KG1 (cell line): ENCODE measurements around the gene NRG4.
"Not testable (repeated sequence)": the region's sequence is repeated elsewhere in the genome, so short reads cannot be mapped to it uniquely, and the experiment has no call there.

Experiments used
- DNase-seq: peaks from one replicate; lab custom pipeline; 2025; lab: John Stamatoyannopoulos, UW

NRG4 gene, protein sequence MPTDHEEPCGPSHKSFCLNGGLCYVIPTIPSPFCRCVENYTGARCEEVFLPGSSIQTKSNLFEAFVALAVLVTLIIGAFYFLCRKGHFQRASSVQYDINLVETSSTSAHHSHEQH

DNA sequence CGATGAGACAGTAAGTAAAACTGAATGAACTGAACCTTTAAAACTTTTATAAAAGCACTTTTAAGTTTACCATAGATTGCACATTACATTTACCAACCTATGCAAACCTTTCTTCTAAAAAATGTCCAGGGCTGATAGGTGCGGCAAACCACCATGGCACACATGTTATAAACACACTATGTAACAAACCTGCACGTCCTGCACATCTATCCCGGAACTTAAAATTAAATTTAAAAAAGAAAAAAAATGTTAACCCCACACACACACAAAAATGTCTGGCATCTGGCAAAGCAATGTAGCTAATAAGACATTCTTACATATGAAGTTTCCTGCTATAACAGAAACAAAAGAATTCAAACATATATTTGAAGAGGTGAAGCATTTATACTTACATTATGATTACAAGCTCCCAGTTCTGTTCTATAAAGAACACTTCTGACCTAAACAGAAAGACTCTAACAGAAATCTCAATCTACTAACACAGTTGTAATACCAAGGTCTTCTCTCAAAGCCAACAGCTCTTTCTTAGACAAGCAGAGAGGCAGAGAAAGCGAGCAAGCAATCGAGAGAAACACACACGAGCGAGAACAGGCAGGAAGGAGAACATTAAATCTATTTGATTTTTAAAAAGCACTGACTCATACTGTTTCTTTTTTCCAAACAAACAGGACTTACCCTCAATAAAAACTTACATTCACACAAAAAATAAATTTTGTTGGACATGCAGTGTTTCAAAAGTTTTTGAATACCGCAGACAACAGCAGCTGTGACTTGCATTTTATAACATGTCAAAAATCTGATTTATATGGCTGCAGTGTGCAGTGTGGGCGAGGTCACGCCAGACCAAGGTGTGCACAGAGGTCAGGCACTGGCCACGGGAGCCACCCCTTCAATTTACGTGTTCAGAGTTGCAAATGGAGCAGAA lies at the start of gene NRG4:
Gene NRG4 (minus strand): TSS at position 798 of the 925 bp plus-strand sequence. CDS start 1,194 bp downstream, outside the sequence.
- DNase-seq: peak; percentile 38

DNA sequence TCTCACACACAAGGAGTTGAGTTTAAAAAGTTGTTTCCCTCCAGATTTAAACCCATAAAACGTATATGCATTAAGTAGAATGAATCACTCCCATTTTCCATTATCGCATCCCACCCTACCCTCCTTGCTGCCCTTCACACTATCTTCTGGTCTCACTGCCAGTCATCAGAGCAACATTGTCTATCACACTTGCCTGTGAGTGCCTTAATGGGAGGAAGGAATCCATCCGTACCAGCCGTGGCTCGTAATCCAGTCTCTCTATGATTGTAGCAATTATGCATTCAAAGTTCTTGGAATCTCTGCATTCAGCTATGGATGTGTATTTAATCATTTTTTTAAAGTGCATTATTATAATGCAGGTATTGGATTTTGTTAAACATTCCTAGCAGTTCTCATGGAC lies 49.5 kb upstream of the NRG4 start:
- no peak for DNase-seq

DNA sequence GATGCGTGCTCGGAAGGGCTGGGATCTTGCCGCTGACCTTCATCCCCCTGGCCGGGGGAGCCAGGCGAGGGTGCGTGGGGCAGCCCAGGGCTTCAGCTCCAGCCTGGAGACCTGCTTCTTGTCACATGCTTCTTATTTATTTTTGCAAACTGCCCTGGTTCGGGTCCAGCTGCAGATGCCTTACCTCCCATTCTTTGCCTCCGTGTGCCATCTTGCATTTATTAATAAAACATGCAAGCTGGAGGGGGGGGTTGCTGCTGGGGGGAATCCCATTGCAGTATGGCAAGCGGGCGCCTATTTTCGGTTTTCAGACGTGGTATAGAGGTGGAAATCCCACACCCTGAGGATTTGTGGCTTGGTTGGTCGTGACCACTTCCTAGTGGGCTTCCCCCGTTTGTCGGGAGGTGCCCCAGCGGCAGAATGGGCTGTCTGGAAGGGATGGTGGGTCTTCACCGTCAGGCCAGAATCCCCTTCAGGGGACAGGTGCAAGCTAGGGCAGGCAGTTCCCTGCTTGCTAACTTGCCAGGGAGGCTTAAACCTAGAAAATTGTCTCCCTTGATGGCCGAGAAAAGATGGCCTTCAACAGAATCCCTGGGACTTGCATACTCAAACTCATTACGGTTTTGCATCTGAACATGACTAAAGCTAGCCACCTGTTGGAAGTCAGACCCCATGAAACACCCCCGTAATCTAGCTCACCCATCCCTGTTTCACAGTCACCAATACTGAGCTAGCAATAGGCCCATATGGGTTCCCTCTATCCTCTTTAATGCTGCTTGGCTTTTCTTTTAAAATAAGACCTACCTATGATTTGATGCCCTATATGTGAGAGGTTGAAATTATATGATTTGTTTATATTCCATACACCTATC lies 48.1 kb upstream of the NRG4 start:
- DNase-seq: no peak

DNA sequence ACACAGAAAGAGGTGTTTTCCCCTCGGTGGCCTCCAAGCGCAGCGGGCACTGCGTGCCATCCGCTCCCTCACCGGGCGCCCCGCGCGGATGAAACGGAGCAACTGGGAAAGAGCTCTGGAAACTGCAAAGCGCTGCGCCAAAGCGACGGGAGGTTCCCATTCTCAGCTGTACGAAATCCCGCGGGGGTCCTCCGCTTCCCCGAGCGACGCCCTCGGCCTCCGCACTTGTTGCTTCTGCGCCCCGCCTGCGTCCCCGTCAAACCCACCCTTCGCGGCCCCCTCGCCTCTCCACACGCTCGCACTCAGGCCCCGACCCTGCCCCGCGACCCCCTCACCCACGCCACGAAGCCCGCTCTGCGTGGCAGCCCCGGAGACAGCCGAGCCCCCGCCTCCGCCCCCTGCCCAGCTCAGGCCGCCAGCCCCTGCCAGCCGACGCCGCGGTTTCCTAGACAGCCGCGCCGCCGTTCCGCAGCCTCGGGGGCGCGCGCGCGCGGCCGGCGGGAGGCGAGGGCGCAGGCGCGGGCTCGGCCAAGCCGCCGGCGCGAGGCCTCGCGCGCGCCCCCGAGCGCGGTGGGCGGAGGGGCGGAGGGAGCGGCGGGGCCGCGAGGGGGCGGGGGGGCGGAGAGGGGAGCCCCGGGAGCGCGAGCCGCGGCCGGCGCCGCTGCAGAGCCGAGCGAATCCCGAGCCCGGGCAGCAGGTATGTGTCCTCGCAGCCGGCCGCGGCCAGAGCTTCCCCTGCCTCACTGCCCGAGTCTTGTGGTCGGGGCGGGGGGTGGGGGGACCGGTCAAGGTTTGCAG lies 47.3 kb upstream of the NRG4 start, which contains the start of gene TMEM266:
Gene TMEM266 (plus strand): TSS at position 666 of the 798 bp plus-strand sequence. CDS start 74,279 bp downstream, outside the sequence.
- DNase-seq: no peak

DNA sequence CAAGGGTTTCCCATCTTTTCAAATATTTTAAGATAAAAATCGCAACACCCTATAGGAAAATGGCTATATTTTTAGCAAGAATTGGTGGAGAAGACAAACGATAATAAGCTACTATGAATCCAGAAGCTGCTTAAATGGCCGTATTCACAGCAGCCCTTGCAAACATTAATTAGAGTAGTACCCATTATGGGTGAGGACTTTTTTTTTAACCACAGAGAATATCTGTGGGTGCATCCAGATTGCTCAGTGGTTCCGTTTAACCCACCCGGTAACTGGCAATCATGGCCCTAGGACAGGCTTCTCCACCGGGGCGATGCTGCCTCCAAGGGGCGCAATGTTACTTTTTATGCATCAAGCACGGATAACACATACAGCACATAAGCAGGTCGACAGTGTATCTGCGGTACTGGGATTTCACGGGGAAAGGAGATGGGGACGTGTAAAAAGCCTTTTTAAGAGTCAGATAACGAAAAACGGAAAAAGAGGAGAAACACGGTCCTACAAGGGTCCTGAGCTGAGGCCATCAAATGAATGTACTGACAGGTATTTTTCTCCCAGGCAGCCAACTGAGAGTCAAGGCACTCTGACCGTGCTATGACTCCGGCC lies 46.6 kb upstream of the NRG4 start:
- peak; percentile 25 for DNase-seq

DNA sequence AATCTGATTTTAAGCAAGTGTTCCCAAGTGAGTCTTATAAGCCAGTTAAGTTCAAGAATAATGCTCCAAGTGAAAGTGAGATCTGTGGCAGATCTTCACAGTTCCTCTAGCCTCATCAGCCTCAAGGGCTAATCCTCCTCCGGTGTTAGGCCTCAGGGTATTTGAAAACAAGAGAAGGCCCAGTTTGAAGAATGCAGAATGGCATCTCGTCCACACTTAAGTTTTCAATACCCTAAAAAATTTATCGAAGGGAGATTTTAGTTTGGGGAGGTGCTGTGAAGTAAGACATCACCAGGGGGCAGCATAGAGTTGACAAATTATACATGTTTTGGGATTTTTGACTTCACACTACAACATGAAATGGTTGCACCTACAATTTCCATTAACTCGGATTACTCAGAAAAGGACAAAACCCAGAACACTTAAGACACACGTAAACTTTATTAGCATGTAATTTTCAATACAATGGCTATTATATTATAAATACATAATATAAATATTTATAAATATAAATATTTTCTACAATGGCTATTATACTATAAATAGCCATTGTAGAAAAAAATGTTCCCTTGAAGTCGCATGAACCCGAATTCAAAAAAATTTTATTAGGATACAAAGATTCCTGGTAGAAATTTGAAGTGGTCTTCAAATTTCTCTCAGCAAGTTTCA lies 45.2 kb upstream of the NRG4 start:
- DNase-seq: peak; percentile 80

GRCh38 chr15:76056931-76057330 lies 44.7 kb upstream of the NRG4 start:
- peak; percentile 60 for DNase-seq

- not testable (repeated sequence) for DNase-seq
Observed at GRCh38 chr15:76054201-76054600, 42.0 kb upstream of the NRG4 start.

GRCh38 chr15:76038512-76038911 lies 26.3 kb upstream of the NRG4 start:
- no peak for DNase-seq

DNA sequence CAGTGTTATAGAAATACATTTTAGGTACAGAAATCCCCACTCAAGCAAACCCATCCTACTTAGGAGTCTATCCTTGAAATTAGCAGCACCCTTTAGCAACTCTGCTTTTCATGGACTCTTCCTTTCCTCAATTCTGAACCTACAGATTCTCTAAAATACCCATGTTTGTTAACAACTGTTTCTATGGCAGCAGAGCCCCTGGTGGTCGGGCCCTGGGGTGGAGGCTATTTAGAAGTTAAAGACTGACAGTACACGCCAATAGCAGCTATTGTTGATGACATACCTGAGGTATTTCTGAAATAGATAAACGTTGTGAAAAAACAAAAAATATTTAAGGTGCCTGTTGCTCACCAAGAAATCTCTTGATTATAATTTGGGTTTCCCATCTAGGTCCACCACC lies 23.4 kb upstream of the NRG4 start:
- DNase-seq: no peak

DNA sequence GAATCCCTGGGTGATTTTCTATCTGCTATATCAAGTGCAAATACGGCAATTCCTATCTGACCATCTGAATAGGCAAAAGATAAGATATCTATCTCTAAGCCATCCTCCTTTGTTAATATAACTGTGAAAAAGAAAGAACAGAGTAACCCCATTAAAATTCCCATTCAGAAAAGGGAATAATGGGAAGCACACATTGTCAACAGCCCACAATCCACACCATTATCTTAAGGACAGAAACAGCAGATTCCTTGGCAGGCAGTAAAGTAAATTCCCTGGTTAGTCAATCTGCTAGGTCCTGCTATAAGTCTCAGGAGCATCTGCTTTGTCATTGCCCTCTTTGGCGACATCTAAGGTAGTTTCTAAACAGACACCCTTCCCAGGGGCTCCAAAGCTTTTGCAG lies 21.9 kb upstream of the NRG4 start:
- DNase-seq: no peak

DNA sequence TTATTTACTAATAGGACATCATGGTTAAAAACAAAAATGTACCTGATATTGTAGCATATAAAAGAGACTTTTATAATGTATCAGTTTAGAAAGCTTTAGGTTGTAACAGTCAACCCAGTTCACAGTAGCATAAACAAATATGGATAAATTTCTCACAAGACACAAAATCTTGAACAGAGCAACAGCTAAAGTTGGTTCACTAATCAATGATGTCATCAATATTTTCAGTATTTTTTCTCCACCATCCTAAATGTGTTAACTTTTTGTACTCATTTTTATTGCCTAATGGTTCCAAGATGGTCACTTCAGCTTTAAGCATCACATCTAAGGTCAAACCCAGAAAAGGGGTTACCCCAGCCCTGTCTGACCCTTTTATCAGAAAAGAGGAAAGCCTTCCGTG lies 21.2 kb upstream of the NRG4 start:
- no peak for DNase-seq

DNA sequence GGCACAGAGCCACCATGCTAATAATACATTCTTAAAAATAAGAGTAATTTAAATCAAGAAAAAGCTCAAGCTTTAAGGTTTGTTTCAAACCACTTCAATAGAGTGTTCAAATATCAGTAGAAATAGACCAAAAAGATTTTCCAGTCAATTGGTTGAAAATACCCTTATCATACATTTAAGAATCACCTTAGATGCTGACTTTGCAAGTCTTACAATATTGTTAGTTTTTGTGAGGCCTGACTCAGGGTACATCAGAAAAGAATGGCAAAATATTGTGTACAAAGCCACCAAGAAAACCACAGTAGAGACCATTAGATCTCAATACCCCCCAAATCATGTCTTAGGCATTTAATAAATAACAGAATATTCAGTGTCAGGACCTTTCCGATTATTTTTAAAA lies 19.8 kb upstream of the NRG4 start:
- no peak for DNase-seq

DNA sequence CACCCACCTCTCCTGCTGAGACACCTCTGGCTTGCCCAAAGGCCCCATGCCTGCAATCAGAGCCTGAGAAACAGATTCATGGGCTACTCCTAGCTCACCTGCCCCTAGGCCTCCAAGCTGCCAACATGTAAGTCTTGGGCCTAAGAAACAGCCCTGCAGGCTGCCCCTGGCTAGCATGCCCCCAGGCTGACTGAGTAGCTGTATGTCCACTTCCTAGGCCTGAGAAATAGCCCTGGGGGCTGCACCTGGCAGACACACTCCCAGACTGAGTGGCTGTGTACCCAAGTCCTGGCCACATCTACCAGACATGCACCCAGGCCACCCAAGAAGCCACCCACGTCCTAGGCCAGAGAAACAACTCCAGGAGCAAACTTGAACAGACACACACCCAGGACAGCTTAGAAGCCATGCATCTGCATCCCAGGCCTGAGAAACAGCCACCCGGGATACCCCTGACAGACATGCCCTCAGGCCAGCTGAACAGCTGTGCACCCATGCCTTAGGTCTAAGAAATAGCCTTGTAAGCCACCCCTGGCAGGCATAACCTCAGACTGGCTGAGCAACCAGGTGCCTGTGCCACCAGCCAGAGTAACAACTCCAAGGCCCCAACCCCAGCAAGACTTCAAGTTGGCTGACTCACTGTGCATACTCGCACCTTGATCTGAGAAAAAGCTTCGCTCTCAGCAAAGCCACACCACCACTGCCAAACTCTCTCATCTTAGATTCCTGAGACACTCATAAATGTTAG lies 12.0 kb upstream of the NRG4 start:
- DNase-seq: no peak

DNA sequence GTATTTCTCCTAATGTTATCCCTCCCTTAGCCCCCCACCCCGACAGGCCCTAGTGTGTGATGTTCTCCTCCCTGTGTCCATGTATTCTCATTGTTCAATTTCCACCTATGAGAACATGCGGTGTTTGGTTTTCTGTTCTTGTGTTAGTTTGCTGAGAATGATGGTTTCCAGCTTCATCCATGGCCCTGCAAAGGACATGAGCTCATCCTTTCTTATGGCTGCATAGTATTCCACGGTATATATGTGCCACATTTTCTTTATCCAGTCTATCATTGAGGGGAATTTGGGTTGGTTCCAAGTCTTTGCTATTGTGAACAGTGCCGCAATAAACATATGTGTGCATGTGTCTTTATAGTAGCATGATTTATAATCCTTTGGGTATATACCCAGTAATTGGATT lies 1.2 kb upstream of the NRG4 start:
- DNase-seq: not testable (repeated sequence)

DNA sequence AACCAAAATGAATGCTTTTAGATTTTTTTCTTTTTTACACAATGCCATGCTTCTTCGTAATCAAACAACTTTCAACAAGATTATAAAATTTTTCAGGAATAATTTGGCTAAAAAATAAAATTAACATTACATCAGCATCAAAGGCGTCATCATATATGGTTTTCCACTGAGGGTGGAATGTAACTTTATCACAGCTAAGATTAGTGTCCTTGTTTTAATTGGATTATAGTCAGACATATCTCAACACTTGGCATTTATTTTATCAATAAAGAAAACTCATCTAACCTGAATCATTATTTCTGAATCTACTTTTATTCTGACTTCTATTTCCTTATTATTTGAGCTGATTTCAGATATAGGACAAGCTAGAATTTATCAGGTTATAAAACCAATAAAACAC lies 1.6 kb downstream of the NRG4 start:
- DNase-seq: no peak

DNA sequence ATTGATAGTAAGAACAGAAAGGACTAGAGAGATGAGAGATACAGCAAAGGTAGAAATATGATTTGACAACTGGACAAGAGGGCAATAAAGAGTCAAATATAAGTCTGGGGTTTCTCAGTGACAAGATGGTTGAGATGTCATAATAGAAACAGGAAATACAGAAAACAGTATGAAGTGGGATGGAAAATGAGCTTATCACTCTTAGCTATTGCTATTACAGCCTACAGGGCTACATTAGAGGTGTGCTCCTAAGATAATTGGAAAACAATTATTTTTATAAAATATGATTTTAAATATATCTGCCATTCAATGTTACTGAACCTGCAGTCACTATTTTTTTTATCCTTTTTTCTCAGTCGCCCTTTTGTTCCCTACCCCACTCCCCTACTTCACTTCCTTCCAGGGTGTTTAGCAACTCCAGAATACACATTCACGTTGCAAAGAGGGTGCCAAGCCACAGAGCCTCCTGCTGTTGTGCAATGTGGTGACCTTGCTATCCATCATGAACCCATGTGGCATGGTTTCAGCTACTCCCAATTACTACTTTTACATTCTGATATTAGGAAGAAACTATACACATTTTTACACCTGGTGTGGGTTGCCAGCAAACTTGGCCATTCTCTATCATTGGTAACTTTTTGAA lies 6.0 kb downstream of the NRG4 start:
- DNase-seq: peak; percentile 50

GRCh38 chr15:76003364-76003763 lies 8.9 kb downstream of the NRG4 start:
- no peak for DNase-seq

DNA sequence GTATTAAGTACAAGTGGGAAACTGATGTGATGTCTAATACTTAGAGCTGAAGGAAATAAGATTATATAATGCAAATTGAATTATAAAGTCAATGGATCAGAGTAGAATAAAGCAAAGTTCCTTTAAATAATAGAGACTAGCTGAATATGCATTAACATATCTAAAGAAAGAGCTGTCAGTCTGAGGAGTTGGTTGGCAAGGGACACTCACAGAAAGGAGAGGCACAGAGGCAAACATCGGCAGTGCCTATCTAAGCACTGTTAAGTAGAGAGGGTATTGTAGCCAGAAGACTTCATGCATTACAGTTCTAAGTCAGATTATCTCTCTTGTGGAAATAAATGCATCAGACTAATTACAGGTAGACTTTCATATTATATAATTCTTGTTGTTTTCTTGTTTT lies 16.6 kb downstream of the NRG4 start:
- no peak for DNase-seq
